GM19023 (cell line): ENCODE results near the gene TNFSF13B.
"Not testable (repeated sequence)": the region's sequence is repeated elsewhere in the genome, so short reads cannot be mapped to it uniquely, and the experiment has no call there.

Experiments
- ATAC-seq: cut with Tn5 transposase; IDR thresholded peaks from one replicate; pipeline ENCODE4 v1.9.1; 2021; ENCODE audit warnings: mild to moderate bottlenecking, moderate library complexity; ENCODE audit not compliant: unreplicated experiment

The TNFSF13B gene, protein sequence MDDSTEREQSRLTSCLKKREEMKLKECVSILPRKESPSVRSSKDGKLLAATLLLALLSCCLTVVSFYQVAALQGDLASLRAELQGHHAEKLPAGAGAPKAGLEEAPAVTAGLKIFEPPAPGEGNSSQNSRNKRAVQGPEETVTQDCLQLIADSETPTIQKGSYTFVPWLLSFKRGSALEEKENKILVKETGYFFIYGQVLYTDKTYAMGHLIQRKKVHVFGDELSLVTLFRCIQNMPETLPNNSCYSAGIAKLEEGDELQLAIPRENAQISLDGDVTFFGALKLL

DNA sequence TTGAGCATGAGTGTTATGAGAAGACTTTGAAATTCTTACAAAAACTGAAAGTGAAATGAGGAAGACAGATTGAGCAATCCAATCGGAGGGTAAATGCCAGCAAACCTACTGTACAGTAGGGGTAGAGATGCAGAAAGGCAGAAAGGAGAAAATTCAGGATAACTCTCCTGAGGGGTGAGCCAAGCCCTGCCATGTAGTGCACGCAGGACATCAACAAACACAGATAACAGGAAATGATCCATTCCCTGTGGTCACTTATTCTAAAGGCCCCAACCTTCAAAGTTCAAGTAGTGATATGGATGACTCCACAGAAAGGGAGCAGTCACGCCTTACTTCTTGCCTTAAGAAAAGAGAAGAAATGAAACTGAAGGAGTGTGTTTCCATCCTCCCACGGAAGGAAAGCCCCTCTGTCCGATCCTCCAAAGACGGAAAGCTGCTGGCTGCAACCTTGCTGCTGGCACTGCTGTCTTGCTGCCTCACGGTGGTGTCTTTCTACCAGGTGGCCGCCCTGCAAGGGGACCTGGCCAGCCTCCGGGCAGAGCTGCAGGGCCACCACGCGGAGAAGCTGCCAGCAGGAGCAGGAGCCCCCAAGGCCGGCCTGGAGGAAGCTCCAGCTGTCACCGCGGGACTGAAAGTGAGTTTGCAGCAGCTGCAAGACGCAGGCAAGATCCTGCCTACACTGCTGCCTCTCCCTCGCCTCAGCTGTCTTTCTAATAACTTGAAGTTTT lies at the start of gene TNFSF13B:
TSS of gene TNFSF13B (plus strand) at position 118 of the 728 bp plus-strand sequence. CDS start at position 296, 178 bp downstream.
- peak; percentile 72 for ATAC-seq

DNA sequence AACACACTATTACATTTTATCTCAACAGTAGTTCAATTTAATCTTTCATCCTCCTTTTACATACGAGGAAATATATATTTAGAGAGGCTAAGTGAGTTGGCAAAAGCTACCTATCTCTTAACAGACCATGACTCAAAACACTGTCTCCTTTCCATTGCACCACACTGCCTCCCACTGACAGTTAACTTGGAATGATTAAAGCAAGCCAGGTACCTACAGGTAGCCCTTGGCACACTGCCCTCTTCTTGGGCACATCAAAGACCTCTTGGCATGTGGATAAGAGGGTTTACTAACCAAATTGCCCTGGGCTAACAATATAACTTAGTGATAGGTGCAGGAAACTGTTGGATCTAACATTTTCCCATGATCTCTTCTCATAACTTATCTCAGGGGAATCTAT lies 49.5 kb upstream of the TNFSF13B start:
- no peak for ATAC-seq

DNA sequence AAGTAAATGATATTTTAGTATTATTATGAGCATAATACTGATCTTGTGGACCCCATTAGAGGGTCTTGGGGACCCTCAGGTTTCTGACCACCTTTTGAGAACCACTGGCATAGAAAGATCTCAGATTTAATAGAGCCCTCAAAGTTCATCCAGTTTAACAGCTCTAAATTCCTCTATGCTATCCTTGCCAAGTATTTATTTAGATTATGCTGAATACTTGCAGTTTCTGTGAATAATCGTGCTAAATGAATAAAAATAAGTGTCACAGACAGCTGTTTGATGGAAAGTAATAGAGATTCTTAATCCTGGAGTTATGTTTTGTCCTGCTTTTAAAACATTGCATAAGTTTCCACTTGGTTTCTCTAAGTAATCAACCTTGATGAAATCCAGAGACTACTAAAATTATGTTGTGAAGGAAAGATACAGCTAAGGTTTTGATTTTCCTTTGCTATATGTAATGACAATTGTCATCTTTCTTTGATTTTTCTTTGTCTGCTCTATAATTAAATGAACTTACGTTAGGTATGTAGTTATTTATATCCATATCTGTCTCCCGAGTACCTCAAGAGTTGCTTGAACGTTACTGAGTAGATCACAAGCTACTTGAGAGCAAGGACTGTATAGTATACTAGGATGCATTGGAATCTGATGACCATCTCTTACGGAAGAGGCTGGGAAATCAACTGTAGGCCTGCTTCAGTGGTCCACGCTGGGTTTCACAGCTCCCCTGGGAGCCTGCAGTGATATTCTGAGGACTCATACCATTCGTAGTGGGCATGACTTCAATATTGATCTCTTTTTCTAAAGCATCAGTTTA lies 45.6 kb upstream of the TNFSF13B start:
- ATAC-seq = no peak

DNA sequence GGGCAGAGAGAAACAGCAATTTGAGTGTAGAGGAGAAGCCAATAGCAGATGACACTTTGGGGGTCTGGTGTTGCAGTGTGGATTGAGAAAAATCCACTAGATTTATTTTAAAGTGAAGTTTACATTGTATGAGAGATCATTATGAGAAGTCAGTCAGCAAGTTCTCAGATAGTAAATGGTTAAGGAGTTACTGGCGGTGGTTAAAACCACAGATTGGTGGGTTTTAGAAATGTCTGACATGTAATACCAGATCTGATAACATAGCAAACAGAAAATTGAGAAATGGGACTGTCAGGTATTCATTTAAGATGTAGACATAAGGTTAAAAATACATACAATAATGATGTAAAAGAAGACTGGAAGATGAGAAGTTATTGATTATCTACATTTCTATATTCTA lies 44.1 kb upstream of the TNFSF13B start:
- peak; percentile 55 for ATAC-seq

DNA sequence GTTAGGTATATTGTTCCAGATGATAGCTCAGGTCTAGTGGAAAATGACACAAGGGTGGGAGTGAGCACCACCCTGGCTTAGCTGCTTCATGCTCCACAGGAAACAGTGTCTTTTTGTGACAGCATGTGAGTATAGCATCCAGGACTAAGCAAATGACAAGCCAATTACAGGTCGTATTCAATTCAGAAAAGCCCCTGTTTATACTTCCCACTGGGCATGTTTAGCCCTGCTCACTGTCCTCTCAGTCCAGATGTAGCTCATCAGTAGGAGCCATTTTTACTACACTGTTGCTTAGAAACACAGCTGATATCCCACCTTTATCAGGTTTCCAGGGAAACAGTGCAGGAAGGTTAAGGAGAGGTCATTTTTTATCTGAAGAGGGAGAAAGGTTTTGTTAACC lies 43.3 kb upstream of the TNFSF13B start:
- ATAC-seq = peak; percentile 35

DNA sequence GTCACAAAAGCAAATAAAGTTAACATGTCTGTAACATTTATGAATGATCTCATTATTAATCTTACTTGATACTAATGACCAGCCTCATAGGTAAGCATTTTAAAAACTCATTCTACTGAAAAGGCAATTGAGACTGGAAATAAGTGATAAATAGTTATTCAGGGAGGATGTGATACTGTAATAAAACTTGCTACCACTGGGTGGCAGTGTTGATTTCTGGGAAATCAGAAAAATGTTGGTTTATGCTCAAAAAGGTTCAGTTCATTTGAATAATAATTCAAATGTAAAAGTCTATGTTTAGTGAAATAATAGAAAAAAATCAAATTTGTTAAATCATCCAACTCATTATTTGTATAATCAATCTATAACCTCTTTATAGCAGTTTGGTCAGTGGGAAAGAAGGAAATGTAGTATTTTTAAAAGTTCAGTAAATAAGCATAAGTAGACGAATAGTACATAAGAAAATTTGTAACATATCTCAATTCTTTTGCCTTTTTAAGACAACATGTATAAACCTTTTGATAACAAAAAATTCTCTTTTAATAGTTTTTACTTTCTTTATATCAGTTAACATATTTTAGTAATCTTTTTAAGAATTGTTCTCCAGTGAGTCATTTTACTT lies 41.8 kb upstream of the TNFSF13B start:
- ATAC-seq = no peak

DNA sequence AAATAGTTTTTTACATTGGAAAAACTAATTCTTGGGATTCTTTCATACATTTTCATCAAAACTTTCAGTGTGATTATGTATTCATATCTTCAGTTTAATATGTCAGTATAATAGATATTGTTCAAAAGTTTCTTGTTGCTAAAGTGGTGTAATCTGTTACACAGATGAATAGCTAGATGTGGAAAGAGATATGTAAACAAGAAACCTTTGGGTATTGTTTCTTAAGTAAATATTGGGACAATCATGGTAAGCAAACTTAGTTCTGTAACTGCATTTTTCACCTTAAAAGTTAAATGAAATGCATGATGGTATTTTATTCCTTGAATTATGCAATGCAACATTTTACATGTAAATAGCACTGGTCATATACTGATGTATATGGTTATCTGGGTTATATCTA lies 39.1 kb upstream of the TNFSF13B start:
- no peak for ATAC-seq

DNA sequence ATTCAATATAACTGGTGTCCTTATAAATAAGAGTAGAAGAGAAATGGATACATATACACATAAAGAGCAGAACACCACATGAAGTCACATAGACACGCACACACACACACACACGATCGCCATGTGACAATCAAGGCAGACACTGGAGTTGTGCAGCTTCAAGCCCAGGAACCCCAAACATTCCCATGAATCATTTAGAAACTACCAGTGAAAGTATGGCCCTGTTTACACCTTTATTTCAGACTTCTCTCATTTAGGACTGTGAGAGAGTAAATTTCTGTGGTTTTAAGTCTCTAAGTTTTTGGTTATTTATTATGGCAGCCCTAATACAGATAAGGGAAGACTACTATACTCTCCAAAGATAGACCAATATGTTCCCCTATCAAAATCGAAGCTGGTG lies 20.4 kb upstream of the TNFSF13B start:
- ATAC-seq = peak; percentile 66

DNA sequence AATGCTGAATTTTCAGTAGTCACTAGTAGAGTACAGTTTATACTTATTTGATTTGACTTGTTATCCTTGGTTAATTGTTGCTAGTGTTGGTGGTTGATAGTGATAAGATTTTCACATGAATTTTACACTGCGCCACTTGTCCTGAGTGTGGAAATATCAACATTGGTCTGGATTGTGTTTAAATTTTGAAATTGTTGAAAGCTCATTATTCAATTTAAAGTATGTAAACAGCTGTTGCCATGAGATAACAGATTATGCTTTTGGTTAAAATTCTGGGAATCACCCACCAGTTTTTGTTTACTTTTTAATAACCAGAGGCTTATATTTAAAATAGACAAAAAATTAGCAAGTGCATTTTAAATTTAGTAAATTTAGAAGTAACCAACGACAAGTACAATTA lies 12.3 kb upstream of the TNFSF13B start:
- no peak for ATAC-seq

DNA sequence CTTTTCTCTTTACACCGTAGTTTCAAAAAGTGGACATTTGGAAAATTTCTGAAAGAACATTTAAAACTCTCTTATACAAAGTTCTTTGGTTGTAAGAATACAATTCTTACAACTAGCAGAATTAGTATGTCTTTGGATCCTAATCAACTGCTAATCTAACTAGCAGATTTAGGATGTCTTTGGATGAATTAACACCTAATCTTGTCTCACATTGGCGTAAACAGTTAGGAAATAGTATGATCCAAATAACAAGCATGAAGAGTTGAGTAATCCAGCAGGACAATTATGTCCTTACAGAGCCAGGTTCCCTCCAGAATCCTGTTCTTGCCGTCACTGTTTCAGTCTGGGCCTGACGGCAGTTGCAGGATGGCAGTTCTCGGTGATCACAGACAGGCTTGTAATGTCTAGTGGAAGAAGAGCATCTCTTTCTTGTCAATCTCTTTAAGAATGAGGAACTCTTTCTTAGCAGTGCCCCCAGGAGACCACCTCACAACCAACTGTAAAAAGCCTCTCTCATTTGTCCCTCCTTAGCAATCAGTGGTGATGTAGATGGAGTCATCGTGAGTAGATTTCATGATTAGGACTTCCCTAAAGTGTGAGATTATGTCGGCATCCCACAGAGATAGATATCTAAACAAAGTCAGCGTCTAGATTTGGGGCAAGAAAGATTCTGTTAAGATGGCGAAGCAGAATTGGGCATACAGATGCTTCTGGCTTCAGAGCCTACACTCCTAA lies 5.7 kb upstream of the TNFSF13B start:
- ATAC-seq = no peak

DNA sequence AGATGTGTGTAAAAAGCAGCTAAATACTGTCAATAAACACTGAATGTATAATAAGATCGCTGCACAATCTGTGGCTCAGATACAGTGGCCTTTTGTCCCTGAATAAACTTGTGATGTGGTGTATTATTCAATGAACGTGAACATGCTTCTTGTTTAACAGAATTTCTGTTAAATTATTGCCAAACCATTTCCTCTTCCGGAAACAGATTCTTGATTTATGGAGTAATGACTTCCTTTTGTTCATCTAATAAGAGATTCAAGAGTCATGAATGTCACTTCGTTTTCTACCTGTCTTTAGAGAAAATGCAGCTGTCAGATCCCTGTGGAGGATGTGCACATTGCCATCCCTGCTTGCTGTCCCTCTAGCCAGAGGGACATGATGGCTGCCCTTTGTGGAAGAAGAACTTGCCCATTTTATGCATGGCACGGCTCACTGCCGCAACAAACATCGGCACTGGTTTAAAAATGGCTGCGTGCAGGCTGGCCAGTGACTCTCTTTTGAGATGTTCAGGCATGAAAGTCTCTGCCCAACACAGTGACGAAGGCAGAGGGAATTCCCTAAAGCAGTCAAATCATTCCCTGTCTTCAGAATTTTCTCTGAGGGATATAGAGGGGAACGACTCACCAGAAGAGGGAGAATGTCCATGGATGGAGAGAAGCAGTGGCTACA lies 3.1 kb upstream of the TNFSF13B start:
- no peak for ATAC-seq

DNA sequence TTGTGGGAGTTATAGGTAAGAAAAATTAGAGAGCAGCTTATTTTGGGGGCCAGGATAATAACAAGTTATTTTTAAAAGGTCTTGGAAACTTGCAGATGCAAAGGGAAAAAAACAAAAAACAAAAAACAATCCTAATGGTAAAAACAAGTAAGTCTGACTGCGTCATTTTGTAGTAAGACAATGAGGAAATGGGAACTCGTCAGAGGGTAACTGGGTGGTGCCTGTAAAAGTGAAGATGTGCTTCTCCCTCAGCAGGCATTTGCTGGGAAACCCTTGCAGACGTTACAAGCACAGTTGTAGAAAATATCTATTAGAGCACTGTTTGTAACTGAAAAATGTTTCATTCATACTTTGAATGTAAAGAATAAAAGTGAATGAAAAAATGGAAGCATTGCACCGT lies 2.2 kb upstream of the TNFSF13B start:
- no peak for ATAC-seq

DNA sequence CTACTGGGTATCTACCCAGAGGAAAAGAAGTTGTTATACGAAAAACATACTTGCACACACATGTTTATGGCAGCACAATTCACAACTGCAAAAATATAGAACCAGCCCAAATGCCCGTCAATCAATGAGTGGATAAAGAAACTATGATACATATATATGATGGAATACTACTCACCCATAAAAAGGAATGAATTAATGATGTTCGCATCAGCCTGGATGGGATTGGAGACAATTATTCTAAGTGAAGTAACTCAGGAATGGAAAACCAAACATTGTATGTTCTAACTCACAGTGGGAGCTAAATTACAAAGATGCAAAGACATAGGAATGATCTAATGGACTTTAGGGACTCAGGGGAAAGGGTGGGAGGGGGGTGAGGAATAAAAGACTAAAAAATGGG lies 1.7 kb upstream of the TNFSF13B start:
- not testable (repeated sequence) for ATAC-seq

DNA sequence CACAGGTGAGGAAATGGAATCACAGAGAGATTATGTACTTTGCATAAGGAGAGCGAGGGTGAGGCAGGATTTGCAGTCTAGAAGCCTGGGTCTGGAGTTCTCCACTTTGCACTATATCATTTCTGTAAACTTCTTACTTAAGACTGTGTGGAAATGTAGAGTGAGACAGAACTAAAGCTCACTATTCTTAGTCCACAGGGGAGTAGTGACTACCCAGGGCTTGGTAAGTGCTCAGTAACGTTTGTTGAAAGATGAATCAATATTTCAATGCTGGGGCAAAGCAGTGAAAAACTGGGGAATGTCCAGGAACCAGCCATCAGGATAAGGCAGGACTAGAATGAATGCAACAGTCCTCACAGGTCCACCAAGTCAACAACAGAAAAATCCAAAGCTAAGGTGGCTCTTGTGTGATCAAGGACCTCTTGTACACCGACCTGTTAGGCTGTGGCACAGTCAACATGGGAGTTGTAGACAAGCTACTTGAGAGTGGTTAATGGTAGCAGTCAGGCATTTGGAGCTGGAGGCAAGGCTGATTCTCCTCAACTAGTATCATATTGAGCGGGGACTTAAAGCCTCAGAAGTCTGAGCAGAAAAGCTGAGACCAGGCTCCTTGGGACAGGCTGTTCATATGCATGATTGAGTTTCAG lies 929 bp upstream of the TNFSF13B start:
- no peak for ATAC-seq

DNA sequence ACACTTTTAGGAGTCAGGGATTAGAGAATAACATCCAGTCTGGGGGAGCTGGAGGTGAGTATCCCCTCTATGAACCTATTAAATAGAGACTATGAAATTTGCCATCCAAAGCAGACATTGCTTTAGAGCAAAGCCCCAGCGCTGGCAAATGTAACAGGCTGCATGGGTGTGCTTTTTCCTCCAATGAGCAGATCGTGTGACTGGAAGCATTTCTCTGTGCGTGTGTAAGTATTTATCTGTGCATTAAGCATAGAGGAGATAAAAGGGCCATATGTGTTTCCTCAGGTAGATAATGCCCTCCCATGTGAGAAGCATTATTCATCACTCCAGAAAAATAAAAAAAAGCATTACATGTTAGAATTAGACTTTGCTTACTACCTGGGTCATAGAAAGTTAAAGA lies 924 bp downstream of the TNFSF13B start:
- ATAC-seq = peak; percentile 13

DNA sequence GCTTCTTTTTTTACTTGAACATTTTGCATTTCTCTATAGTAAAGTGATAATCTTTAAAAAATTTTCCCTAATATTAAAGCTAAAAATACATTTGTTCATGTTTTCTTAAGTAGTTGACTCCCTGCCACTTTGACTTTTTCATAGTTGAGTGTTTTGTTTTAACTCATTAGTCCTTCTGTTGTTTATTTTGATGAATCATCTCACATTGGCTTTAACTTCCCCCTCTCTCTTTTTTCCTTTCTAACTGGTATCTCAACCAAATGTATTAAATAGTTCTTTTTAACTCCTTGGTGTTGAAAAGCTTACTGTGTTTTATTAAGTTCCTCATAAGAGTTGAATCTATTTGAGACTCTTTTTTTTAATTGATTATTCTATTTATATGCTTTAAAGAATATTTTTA lies 2.8 kb downstream of the TNFSF13B start:
- ATAC-seq = no peak

DNA sequence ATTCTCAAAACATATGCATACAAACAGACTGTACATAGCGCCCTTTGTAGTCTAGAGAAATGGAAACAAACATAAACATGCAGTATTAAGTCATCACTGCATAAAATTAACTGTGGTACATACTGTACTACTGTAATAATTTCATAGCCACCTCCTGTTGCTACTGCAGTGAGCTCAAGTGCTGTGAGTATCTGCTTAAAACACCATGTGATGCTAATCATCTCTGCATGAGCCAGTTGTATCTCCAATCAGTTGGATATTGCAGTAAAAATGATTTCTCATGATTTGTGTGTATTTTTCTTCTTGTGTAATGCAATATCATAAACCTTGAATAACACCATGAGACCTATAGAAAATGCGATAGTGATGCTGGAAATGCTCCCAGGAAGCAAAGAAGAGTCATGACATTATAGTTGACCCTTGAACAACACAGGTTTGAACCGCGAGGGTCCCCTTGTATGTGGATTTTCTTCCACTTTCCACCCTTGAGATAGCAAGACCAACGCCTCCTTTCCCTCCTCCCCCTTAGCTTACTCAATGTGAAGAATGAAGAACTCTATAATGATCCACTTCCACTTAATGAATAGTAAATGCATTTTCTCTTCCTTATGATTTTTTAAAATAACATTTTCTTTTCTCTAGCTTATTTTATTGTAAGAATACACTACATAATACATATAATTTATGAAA lies 4.1 kb downstream of the TNFSF13B start:
- no peak for ATAC-seq

DNA sequence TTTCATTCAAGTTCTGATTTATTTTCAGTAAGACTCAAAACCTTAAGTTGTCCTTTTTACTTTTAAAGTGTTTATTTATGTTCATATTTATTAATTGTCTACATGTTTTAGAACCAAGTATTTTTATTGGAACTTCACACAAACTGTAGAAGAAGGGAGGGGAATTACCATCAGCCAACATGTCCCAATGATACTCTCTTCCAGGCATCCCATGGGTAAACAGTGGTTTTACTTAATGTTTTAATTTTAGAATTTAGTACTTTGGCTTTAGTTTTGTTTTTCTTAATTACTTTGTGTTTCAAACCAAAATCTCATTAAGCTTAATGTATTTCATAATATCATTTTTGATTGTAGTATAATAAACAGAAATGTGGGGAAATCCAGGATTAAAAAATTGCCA lies 5.2 kb downstream of the TNFSF13B start:
- no peak for ATAC-seq

DNA sequence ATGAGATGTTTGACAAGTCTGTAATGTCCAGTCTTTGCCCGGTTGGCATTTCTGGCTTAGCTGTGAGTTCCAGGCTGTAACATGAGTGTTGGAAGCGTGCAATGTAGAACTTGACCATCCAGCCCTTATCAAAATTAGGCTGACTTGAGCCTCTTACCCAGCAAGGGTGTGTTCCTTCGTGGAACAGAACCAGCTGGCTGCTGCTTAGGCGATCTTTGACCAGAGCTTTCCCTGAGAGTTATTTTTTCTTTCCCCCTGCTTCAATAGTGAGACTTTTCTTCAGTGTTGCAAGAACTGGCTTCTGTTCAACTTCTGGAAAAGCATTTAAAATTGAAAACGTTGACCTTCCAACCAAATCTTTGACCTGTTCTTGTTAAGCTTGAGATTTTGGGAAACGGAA lies 6.5 kb downstream of the TNFSF13B start:
- no peak for ATAC-seq
